Esophagus (tissue), 2 donors: Measurements from ENCODE around the gene TPPP2. TPM values are rescaled to one million over a fixed set of nuclear protein-coding genes. Genes with fewer than 3 reads are reported as not detected.
"Not testable (repeated sequence)": the region's sequence is repeated elsewhere in the genome, so short reads cannot be mapped to it uniquely, and the experiment has no call there.

ENCODE experiments used
- H3K27ac ChIP-seq, 2 donors: one replicate each; pipeline ENCODE4 v1.5.1; 2013; ENCODE audit warnings: low read depth in 2 of 2, mild to moderate bottlenecking in 2 of 2, inconsistent platforms in 1 of 2, low read length in 1 of 2, moderate library complexity in 1 of 2
- H3K27me3 ChIP-seq, 2 donors: one replicate each; pipeline ENCODE4 v1.6.1; 2013; ENCODE audit warnings: low read length in 2 of 2, control low read depth in 1 of 2, mild to moderate bottlenecking in 1 of 2; ENCODE audit not compliant: insufficient read depth in 2 of 2, control insufficient read depth in 1 of 2
- H3K36me3 ChIP-seq, 2 donors: one replicate each; pipeline ENCODE4 v1.6.1; 2013; ENCODE audit warnings: low read length in 1 of 2; ENCODE audit not compliant: control insufficient read depth in 2 of 2, insufficient read depth in 2 of 2
- H3K4me1 ChIP-seq, 2 donors: one replicate each; pipeline ENCODE4 v1.6.1; 2013; ENCODE audit warnings: low read length in 1 of 2; ENCODE audit not compliant: control insufficient read depth in 2 of 2, insufficient read depth in 2 of 2
- H3K4me3 ChIP-seq, 2 donors: one replicate each; pipeline ENCODE4 v1.5.1; 2013; ENCODE audit warnings: low read length in 2 of 2, mild to moderate bottlenecking in 2 of 2, low read depth in 1 of 2, moderate library complexity in 1 of 2
- H3K9me3 ChIP-seq, 2 donors: one replicate each; pipeline ENCODE4 v1.6.1; 2013; ENCODE audit warnings: mild to moderate bottlenecking in 2 of 2, low read depth in 1 of 2, low read length in 1 of 2, moderate library complexity in 1 of 2; ENCODE audit not compliant: control insufficient read depth in 2 of 2, insufficient read depth in 1 of 2
- whole genome bisulfite sequencing, 2 donors: extraction: QIAGEN DNeasy Blood & Tissue Kit; methylation state at CpG; one replicate each; pipeline ENCODE4 v1.1.7; 2013; 5-methylcytosine and 5-hydroxymethylcytosine counted together
- polyA plus RNA-seq, 2 donors: library from polyadenylated mRNA; stranded (reverse); fragments of 200-250 nt; gene quantifications; one replicate each; pipeline ENCODE4 v1.2.3, GENCODE V29; 2013
- donor health status: healthy with polysubstance abuse.
- donor health status: Bipolar disorder and iron deficiency.

Gene TPPP2
- polyA plus RNA-seq, 2 donors: 0.14 TPM; not detected in 1

- Histone ChIP-seq H3K27me3 (no peaks in the 10 kb centered on the region), H3K27ac (peak overlapping the region in 1 of 2 donors; percentile 35), H3K36me3 (peaks cover 11 to 24% of the 10 kb centered on the region in 2 donors), H3K4me1 (peaks cover 3 to 8% of the 10 kb centered on the region in 2 donors), H3K9me3 (no peaks in the 10 kb centered on the region), H3K4me3 (no peak overlapping the region)
- 45 to 46% methylated on average over 4 of the region's 4 CpGs for WGBS, 2 donors
Observed at GRCh38 chr14:20997115-20997514, 32.9 kb upstream of the TPPP2 start.

GRCh38 chr14:20997564-20997963 is 32.5 kb upstream of the TPPP2 start:
- peaks cover 11 to 22% of the 10 kb centered on the region in 2 donors for H3K36me3 ChIP-seq
- WGBS, 2 donors: 65 to 66% methylated on average over 6 of the region's 6 CpGs
- no peaks in the 10 kb centered on the region for H3K27me3 ChIP-seq

GRCh38 chr14:20998139-20998538 is 31.9 kb upstream of the TPPP2 start:
- WGBS, 2 donors: 47 to 68% methylated on average over 3 of the region's 3 CpGs
- Histone ChIP-seq H3K27me3 (no peaks in the 10 kb centered on the region), H3K27ac (peak overlapping the region; percentile 81 to 88), H3K4me1 (peaks cover 3 to 8% of the 10 kb centered on the region in 2 donors), H3K36me3 (peaks cover 11 to 21% of the 10 kb centered on the region in 2 donors), H3K9me3 (no peaks in the 10 kb centered on the region), H3K4me3 (peak overlapping the region; percentile 0 to 26)

More at GRCh38 chr14:20997564-20997963, 32.5 kb upstream of the TPPP2 start:
- Histone ChIP-seq H3K9me3 (no peaks in the 10 kb centered on the region), H3K4me3 (no peak overlapping the region), H3K4me1 (peaks cover 3 to 8% of the 10 kb centered on the region in 2 donors), H3K27ac (peak overlapping the region; percentile 28 to 35)

GRCh38 chr14:20998674-20999366 is 31.2 kb upstream of the TPPP2 start, which contains the start of gene SLC39A2:
Gene SLC39A2 (plus strand): TSS chr14:20999293. CDS start chr14:20999447, 154 bp downstream.
- H3K27ac ChIP-seq: peak within 1 kb of the TSS; percentile 81 to 89
- H3K27me3 ChIP-seq: no peaks in the 10 kb centered on the region
- peaks cover 3 to 8% of the 10 kb centered on the region in 2 donors for H3K4me1 ChIP-seq
- H3K36me3 ChIP-seq: peaks cover 11 to 21% of the 10 kb centered on the region in 2 donors
- H3K4me3 ChIP-seq: peak within 1 kb of the TSS; percentile 0 to 26
- H3K9me3 ChIP-seq: no peaks in the 10 kb centered on the region
- 29 to 32% methylated on average over 6 of the region's 6 CpGs for WGBS, 2 donors

- peaks cover 8 to 16% of the 10 kb centered on the region in 2 donors for H3K36me3 ChIP-seq
- peaks cover 3 to 8% of the 10 kb centered on the region in 2 donors for H3K4me1 ChIP-seq
- peak overlapping the region; percentile 47 to 89 for H3K27ac ChIP-seq
- 70 to 76% methylated on average over 4 of the region's 4 CpGs for WGBS, 2 donors
- no peaks in the 10 kb centered on the region for H3K27me3 ChIP-seq
- no peaks in the 10 kb centered on the region for H3K9me3 ChIP-seq
- no peak overlapping the region for H3K4me3 ChIP-seq
Observed at GRCh38 chr14:20999591-20999990, 30.4 kb upstream of the TPPP2 start.

- Histone ChIP-seq H3K4me1 (peaks cover 3 to 8% of the 10 kb centered on the region in 2 donors), H3K27ac (peak overlapping the region in 1 of 2 donors; percentile 47), H3K4me3 (no peak overlapping the region), H3K27me3 (no peaks in the 10 kb centered on the region), H3K9me3 (no peaks in the 10 kb centered on the region), H3K36me3 (peaks cover 0 to 4% of the 10 kb centered on the region in 2 donors)
- WGBS, 2 donors: 72 to 78% methylated on average over 7 of the region's 7 CpGs
Observed at GRCh38 chr14:21001218-21001617, 28.8 kb upstream of the TPPP2 start.

- Histone ChIP-seq H3K4me3 (no peak overlapping the region), H3K27me3 (no peaks in the 10 kb centered on the region), H3K9me3 (no peaks in the 10 kb centered on the region), H3K4me1 (peaks cover 0 to 2% of the 10 kb centered on the region in 2 donors), H3K27ac (no peak overlapping the region), H3K36me3 (no peaks in the 10 kb centered on the region)
- WGBS, 2 donors: 88 to 89% methylated on average over 14 of the region's 14 CpGs
Observed at GRCh38 chr14:21003788-21004346, 26.1 kb upstream of the TPPP2 start.

- H3K27me3 ChIP-seq, H3K4me1 ChIP-seq, H3K27ac ChIP-seq, H3K9me3 ChIP-seq, H3K4me3 ChIP-seq, H3K36me3 ChIP-seq: not testable (repeated sequence)
- 71 to 80% methylated on average over 3 of the region's 3 CpGs for WGBS, 2 donors
Observed at GRCh38 chr14:21009721-21010120, 20.3 kb upstream of the TPPP2 start.

- Histone ChIP-seq H3K36me3 (no peaks in the 10 kb centered on the region), H3K9me3 (no peaks in the 10 kb centered on the region), H3K4me1 (no peaks in the 10 kb centered on the region), H3K27me3 (no peaks in the 10 kb centered on the region), H3K27ac (no peak overlapping the region), H3K4me3 (no peak overlapping the region)
- WGBS, 2 donors: 43 to 54% methylated on average over 1 of the region's 1 CpG
Observed at GRCh38 chr14:21011136-21011535, 18.9 kb upstream of the TPPP2 start.
